HG03095 (cell line): ENCODE results near the gene STK38L.

ENCODE experiments used
- ATAC-seq: cut with Tn5 transposase; IDR thresholded peaks from one replicate; pipeline ENCODE4 v1.9.1; 2021; ENCODE audit warnings: moderate library complexity; ENCODE audit not compliant: unreplicated experiment

The STK38L gene

DNA sequence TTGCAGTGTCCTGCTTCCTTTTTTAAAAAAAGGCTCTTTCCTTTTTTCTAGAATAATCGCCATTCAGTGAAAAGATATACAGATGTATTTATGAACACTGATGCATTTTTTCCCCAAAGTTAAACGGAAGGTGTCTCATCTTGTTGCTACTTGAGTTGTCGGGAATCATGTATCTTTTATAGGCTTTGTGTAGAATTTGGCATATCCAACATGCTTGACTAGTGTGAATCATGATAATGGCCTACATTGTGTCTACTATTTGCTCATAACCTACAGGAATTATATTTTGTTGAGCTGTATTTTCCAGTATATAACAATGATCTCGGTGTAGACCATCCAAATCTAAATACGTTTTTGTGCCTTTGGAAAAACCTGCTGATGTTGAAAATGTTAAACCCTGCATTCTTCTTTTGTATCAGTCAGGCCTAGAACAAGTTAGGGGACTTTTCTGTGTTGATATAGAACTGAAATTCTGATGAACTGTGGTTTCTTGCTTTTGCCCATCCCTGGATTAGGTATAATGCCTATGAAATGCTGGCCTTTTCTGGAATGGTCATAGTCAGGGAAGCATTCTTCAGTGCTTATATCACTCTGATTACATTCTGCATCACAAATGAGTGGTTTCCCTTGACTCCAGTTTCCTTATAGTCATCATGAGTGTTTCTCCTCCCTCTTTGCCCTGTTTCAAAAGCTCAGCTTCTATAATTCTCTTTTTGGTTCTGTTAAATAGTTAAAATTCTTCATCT, 99.3 kb downstream of the STK38L start:
- ATAC-seq = no peak

DNA sequence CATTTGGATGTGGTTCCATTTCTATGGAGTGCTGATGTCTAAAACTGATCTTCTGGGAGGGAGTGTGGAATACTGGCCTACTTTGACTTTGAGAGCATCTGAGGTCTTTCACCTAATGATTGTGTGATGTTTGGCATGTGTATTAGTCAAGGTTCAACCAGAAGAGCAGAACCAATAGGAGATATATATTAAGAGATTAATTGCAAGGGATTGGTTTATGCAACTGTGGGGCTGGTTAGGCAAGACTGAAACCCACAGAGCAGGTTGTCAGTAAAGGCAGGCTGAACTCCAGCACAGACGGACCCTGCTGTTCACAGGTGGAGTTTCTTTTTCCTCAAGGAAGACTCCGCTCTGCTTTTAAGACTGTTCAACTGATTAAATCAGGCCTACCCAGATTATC, 100.2 kb downstream of the STK38L start:
- ATAC-seq = no peak

DNA sequence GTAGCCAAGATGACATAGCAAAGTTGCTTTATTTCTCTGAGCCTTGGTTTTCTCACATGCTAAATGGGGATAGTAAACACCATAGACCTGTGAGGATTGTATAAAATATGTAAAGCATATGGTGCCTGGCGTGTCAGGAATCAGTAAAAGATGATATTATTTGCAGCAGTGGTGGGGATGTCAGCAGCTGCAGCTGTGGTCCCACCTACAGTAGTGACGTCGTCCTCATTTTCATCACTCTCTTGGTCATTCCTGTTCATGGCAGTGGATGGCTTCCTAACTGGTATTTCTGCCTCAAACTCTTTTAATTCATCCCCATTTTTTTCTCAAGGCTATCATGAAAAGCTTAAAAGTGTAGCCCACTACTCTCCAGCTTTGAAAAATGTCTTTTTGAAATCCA, 100.7 kb downstream of the STK38L start:
- no peak for ATAC-seq

DNA sequence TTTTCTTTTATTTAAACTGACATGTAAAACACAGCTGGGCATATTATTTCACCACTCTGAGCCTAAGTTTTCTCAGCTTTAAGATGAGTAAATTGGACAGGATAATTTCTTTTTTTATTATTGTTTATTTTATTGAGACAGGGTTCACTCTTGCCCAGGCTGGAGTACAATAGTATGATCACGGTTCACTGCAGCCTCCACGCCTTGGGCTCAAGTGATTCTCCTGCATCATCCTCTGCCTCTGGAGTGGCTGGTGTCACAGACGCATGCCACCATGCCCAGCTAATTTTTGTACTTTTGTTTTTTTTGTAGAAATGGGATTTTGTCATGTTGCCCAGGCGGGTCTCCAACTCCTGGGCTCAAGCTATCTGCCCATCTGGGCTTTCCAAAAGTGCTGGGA, 101.3 kb downstream of the STK38L start:
- no peak for ATAC-seq

DNA sequence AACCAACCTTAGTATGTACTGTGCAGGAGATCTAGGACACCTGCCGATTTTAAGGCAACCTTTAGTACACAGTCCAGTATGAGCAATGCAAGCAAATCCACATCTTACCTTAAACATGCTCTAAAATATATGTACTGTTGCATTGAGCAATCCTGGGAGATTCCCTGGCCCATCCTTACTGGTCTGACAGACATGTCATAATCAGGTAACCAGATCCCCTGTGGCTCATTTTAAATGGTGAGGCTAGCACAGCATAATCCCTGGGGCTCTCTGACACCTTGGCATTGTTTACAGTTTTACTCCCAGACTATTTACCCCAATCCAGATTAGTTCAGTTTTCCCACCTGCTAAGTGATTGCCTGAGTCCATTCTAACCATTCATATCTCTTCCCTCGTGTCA, 103.7 kb downstream of the STK38L start:
- no peak for ATAC-seq

DNA sequence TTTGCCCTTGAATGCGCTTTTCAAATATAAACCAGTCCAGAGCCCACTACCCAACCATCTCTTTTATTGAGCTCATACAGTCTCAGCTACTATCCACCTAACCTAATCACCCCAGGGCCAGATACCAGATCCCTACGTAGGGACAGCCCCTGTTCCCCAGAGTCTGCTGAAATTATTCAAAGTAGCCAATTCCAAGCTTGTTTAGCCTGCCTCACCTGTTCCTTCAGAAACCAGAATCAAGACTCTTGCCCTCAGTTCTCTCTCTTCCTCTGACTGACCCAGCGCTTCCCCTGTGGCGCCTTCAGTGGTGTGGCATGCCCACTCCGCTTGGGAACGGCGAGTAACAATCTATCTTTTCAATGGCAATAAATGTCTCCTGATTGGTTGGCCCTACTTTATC, 107.4 kb downstream of the STK38L start:
- no peak for ATAC-seq

DNA sequence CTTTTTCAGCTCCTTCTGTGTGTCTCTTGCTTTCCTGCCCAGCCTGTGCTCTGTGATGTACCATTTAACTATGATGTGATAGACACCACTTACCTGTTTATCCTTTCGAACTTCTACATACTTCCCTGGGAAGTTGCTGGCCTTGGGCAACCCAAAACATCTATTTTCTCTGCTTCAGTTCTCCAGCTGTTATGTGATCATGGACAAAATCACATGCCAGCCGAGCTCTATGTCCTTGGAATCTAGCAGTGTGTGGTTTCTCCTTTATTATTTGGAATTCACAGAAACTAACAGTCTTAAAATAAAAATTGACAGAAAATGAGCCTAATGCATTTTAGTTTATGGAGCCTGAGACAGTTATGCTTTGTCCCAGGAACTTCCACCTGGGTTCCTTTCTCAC, 111.4 kb downstream of the STK38L start:
- ATAC-seq = no peak

DNA sequence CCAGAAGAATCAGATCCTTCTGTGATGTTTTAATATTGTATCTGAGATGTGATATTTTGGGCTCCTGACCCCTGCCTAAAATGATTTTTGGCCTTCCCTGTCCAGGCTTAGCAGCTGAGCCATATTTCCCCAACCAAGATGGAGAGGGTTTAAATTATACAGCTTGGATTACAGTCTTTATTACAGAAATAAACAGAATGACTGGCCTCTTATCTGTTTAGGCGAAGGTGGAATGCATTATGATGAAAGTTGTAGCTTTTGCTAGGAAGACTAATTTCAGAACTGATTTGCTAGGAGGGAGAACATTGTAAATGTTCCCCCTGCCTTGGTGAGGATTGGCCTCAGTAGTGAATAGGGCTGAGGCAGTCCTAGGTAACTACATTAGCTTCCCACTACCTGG, 111.9 kb downstream of the STK38L start:
- no peak for ATAC-seq

DNA sequence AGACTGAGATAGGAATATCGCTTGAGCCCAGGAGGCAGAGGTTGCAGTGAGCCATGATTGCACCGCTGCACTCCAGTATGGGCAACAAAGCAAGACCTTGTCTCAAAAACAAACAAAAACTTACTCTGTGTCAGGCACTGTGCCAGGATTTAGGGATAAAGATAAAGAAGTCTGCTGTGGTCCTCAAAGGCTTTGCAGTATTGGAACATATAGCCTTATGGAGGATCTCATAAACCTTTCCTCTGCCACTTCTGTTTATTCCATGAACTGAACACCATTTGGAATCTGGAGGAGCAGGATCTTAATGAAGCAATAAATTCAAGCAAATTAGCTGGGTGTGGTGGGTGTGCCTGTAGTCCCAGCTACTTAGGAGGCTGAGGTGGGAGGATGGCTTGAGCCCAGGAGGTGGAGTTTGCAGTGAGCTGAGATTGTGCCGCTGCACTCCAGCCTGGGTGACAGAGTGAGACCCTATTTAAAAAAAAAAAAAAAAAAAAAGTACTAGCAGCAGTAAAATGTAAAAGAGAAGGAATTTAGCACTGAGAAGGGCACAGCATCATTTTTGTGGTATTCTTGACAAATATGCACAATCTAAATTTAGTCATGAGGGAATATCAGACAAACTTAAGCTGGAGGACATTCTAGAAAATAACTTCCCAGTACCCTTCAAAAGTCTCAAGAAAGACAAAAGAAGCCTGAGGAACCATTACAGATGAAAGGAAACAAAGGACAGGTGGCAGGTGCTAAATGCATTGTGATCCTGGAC, 115.7 kb downstream of the STK38L start:
- ATAC-seq = no peak

DNA sequence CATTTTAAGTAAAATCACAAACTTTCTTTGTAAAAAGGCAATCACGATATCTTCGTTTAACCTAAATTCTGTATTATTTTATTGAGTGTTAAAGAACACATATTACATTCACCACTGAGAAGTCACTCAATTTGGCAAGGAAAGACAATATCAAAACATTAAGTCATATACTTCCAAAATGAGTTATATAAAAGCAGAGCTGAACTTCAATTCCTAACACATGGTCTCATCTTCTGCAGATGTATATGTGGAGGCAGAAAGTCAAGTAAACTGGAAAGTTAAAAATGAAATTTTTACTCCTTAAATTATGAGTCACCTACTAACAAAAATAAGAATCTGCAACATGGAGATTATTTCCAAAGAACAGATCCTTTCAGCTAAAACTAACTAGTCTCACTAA, 117.3 kb downstream of the STK38L start:
- no peak for ATAC-seq

DNA sequence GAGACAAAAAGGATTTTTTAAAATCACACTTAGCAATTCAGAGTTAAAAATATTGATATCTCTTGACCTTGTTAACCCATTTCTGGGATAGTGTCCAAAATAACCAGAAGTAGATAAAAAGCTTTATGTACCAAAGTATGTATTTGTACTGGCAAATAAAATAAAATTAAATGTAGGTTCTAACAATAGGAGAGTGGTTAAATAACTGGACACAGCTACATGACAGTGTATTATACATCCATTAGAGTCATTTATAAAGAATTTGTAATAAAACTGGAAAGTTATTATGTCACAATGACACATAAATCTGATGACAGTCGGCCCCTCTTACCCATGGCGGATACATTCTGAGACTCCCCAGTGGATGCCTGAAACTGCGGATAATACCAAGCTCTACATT, 122.5 kb downstream of the STK38L start:
- ATAC-seq = no peak

DNA sequence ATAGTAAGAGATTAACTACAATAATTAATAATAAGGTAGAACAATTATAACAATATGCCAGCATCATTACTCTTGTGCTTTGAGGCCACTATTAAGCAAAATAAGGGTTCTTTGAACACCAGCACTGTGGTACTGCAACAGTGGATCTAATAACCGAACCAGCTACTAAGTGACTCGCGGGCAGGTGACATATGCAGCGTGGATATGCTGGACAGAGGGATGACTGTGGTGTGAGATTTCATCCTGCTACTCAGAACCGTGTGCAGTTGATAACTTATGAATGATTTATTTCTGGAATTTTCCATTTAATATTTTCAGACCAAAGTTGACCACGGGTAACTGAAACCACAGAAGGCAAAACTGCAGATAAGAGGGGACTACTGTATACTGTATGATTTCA, 123.0 kb downstream of the STK38L start:
- no peak for ATAC-seq
